ENCODE measurements around the gene COMMD3. TPM values are rescaled to one million over a fixed set of nuclear protein-coding genes. Genes with fewer than 3 reads are reported as not detected.

Gene COMMD3
- total RNA-seq, 1 donor from 2014 or later, result 46.8 TPM

GRCh38 chr10:22319547-22319979, 3.4 kb downstream of the COMMD3 start:
- DNase-seq (ENCODE audit: low spot score), result no peak

GRCh38 chr10:22319980-22320558, 3.9 kb downstream of the COMMD3 start:
- no peak for DNase-seq (ENCODE audit: low spot score)

GRCh38 chr10:22320591-22321155, 4.5 kb downstream of the COMMD3 start, which contains the start of gene BMI1:
Gene BMI1, plus strand, starts transcription at chr10:22321099. Its CDS starts 5,351 bp downstream, at chr10:22326450.
- peak; percentile 92 for DNase-seq (ENCODE audit: low spot score)

- no peak for DNase-seq (ENCODE audit: low spot score)
Observed at GRCh38 chr10:22321156-22321923, 5.2 kb downstream of the COMMD3 start.

- no peak for DNase-seq (ENCODE audit: low spot score)
Observed at GRCh38 chr10:22321924-22322640, 5.9 kb downstream of the COMMD3 start.

- no peak for DNase-seq (ENCODE audit: low spot score)
Observed at GRCh38 chr10:22322641-22323160, 6.5 kb downstream of the COMMD3 start.

GRCh38 chr10:22323538-22324305, 7.5 kb downstream of the COMMD3 start:
- no peak for DNase-seq (ENCODE audit: low spot score)

- no peak for DNase-seq (ENCODE audit: low spot score)
Observed at GRCh38 chr10:22324413-22324812, 8.2 kb downstream of the COMMD3 start.

- no peak for DNase-seq (ENCODE audit: low spot score)
Observed at GRCh38 chr10:22324893-22325271, 8.7 kb downstream of the COMMD3 start.

- DNase-seq (ENCODE audit: low spot score), result peak; percentile 93
Observed at GRCh38 chr10:22325272-22326144, 9.3 kb downstream of the COMMD3 start.

GRCh38 chr10:22326145-22326702, 10.0 kb downstream of the COMMD3 start:
- no peak for DNase-seq (ENCODE audit: low spot score)

- no peak for DNase-seq (ENCODE audit: low spot score)
Observed at GRCh38 chr10:22329150-22329549, 13.0 kb downstream of the COMMD3 start.

GRCh38 chr10:22332116-22332692, 16.0 kb downstream of the COMMD3 start:
- DNase-seq (ENCODE audit: low spot score), result no peak

- no peak for DNase-seq (ENCODE audit: low spot score)
Observed at GRCh38 chr10:22333167-22333974, 17.2 kb downstream of the COMMD3 start.

GRCh38 chr10:22333975-22334282, 17.7 kb downstream of the COMMD3 start:
- no peak for DNase-seq (ENCODE audit: low spot score)

GRCh38 chr10:22334414-22335172, 18.4 kb downstream of the COMMD3 start:
- DNase-seq (ENCODE audit: low spot score), result no peak

GRCh38 chr10:22335173-22335933, 19.2 kb downstream of the COMMD3 start:
- DNase-seq (ENCODE audit: low spot score), result no peak
